GM19193 (cell line): ENCODE results near the gene KIAA1586.

Source experiments
- POLR2A ChIP-seq: IDR thresholded peaks from 4 replicates; pipeline ENCODE4 v1.6.1; 2011; ENCODE audit not compliant: insufficient read depth, insufficient read length; ENCODE audit errors: extremely low read depth

KIAA1586 gene, protein sequence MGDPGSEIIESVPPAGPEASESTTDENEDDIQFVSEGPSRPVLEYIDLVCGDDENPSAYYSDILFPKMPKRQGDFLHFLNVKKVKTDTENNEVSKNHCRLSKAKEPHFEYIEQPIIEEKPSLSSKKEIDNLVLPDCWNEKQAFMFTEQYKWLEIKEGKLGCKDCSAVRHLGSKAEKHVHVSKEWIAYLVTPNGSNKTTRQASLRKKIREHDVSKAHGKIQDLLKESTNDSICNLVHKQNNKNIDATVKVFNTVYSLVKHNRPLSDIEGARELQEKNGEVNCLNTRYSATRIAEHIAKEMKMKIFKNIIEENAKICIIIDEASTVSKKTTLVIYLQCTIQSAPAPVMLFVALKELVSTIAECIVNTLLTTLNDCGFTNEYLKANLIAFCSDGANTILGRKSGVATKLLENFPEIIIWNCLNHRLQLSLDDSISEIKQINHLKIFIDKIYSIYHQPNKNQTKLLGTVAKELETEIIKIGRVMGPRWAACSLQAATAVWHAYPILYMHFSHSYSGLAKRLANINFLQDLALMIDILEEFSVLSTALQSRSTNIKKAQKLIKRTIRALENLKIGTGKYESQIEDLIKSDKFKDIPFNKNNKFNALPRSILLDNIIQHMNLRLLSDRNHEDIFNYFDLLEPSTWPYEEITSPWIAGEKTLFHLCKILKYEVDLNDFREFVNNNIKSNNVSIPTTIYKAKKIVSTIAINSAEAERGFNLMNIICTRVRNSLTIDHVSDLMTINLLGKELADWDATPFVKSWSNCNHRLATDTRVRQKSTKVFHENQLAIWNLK

GRCh38 chr6:57046332-57047256 lies at the start of gene KIAA1586:
TSS of gene KIAA1586 (plus strand) at chr6:57046693. CDS start at chr6:57046756, 63 bp downstream.
- peak; percentile 56 for TF ChIP-seq POLR2A

DNA sequence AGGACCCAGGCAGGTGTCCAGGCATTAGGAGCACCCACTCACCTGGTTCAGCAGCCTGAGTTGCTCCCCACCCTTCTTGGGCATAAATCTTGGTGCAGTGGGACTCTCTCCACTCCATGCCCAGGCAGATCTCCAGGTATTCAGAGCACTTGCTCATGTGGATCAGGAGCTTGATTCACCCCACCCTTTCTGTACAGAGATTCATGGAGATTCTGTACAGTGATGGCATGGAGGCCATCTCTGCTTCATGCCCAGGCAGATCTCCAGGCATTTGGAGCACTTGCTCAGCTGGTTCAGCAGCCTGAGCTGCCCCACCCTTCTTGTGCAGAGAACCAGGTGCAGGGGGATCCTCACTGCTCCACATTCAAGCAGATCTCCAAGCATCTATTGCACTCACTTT lies 47.4 kb upstream of the KIAA1586 start:
- TF ChIP-seq POLR2A = no peak

- no peak for TF ChIP-seq POLR2A
These were observed 44.3 kb upstream of the KIAA1586 start for GRCh38 chr6:57002197-57002596.

GRCh38 chr6:57004292-57004691 lies 42.2 kb upstream of the KIAA1586 start:
- TF ChIP-seq POLR2A = no peak

- TF ChIP-seq POLR2A = no peak
These were observed 40.4 kb upstream of the KIAA1586 start for GRCh38 chr6:57006101-57006500.

DNA sequence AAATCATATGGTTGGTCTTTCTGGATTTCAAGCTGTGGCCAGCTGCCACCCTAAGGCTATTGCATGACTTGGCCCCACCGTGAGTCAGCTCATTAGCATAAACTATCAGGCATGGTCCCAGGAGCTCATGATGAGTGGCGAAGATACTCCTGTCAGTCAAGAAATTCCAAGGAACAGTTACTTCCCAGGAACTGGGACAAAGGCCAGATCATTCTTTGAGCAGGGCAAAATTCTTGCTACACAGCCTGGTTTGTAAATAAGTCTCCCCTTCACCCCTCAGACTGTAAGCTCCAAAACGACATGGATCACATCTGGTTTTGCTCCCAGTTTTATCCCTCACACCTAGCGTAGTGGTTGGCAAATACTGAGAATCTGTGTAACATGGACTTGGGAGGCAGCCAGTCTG lies 33.0 kb upstream of the KIAA1586 start:
- no peak for TF ChIP-seq POLR2A

- TF ChIP-seq POLR2A = no peak
These were observed 29.4 kb upstream of the KIAA1586 start for GRCh38 chr6:57017069-57017468.

- TF ChIP-seq POLR2A = no peak
These were observed 28.7 kb upstream of the KIAA1586 start for GRCh38 chr6:57017841-57018240.

DNA sequence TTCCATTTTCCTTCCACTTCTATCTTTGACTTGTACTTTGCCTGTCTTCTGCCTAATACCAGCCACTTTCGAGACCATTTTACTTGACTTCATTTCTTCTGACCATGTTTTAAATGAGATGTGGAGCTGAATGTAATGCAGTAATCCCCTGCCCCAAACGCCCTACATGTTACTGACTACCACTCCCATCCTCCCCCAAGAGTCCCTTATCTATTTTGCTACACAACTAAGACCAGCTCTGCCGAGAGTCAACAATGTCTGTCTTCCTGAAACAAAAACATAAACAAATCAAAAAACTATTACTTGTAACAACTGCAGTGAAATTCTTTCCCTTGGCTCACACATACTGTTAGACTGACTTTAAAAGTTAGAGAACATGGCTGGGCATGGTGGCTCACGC lies 27.1 kb upstream of the KIAA1586 start:
- no peak for TF ChIP-seq POLR2A

DNA sequence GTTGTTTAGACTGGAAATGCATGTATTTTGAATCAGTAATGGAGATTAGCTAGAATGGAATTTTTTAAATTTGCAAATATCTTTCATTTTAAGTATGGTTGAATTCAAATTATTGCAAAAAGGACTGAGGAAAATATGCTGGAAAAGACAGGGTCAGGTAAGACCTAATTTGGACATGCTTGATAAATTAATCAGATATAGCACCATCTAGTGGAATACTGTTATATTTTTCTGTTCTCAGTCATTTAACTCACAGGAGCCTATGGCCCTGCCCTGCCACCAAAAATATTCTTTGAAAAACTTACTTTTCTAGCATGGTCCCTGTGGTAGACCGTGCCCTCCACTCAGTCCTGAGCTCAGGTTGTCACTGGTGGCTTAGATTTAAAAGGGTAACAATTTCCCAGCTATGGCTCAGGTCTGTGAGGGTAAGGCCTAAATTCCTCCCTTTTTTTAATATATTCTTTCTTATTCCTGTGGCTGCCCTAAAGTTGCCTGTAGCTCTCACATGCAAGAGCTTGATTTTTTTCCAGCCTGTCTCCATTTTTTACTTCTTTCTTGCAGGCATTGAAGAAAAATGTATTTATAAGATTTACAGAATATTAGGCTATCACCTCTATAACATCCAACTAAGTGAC lies 25.3 kb upstream of the KIAA1586 start:
- TF ChIP-seq POLR2A = no peak

DNA sequence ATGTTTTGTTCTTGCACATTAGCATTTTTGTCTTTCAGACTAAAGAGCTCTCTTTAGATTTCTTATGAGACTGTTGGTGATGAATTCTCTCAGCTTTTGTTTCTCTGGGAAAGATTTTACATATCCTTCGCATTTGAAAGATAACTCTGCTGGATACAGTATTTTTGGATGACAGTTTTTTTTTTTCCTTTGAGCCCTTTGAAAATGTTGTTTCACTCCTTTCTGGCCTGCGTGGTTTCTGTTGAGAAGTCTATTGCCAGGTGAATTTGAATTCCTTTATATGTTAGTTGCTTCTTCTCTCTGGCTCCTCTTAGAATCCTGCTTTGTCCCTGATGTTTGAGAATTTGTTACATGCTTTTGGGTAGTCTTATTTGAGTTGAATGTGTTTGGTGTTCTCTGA lies 22.2 kb upstream of the KIAA1586 start:
- no peak for TF ChIP-seq POLR2A

GRCh38 chr6:57024775-57025174 lies 21.7 kb upstream of the KIAA1586 start:
- TF ChIP-seq POLR2A = no peak

DNA sequence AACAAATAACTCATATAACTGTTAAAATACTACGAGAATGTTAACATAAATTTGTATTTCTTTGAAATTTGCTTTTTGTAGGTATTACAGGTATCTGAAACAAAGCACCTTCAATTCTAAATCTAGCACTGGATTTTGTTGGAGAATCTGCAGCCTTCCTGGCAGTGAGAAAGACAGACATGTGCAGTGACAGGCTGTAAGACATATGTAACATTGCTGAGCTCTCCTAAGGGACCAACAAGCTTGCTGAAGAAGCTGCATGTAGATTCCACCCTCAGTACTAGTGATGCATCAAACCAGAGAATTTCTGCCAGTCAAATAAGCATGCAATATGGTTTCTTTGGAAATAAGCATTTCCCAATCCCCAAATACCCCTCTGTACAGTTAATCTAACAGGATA lies 20.5 kb upstream of the KIAA1586 start:
- no peak for TF ChIP-seq POLR2A

- TF ChIP-seq POLR2A = no peak
These were observed 19.2 kb upstream of the KIAA1586 start for GRCh38 chr6:57027301-57027700.
